NK-92 (cell line): ENCODE measurements around the gene TBC1D10A.

Experiments
- DNase-seq: peaks from one replicate; lab custom pipeline; 2025; ENCODE audit not compliant: unreplicated experiment; lab: John Stamatoyannopoulos, UW

The TBC1D10A gene

GRCh38 chr22:30249049-30250038 lies 77.4 kb downstream of the TBC1D10A start:
- DNase-seq = no peak

GRCh38 chr22:30248484-30248883 lies 78.3 kb downstream of the TBC1D10A start:
- no peak for DNase-seq

GRCh38 chr22:30247974-30248373 lies 78.8 kb downstream of the TBC1D10A start:
- no peak for DNase-seq

GRCh38 chr22:30247561-30247960 lies 79.2 kb downstream of the TBC1D10A start:
- DNase-seq = no peak

GRCh38 chr22:30246814-30247376 lies 79.8 kb downstream of the TBC1D10A start:
- no peak for DNase-seq

- DNase-seq = no peak
These were observed 80.5 kb downstream of the TBC1D10A start, which contains the start of gene LIF for GRCh38 chr22:30245985-30246813. Gene LIF, minus strand, starts transcription at chr22:30246759. Its CDS starts 64 bp downstream, at chr22:30246695.

- DNase-seq = no peak
These were observed 81.4 kb downstream of the TBC1D10A start for GRCh38 chr22:30245181-30245984.

GRCh38 chr22:30244641-30245040 lies 82.1 kb downstream of the TBC1D10A start:
- DNase-seq = no peak

GRCh38 chr22:30244066-30244465 lies 82.7 kb downstream of the TBC1D10A start:
- no peak for DNase-seq

GRCh38 chr22:30243661-30244060 lies 83.1 kb downstream of the TBC1D10A start:
- DNase-seq = no peak
